Esophagus squamous epithelium (tissue), 4 donors: ENCODE results near the gene DRGX.

Experiments used
- CTCF ChIP-seq, 6 experiments: fragments of 450-650 bp in 4 of 6; fragments of 200-600 bp in 2 of 6; sonication (generic) in 2 of 6; IDR thresholded peaks; one replicate each; pipeline ENCODE4 v1.5.1; 2016 to 2019; ENCODE audit warnings: antibody characterized with exemption in 6 of 6, mild to moderate bottlenecking in 4 of 6, moderate library complexity in 4 of 6
- POLR2A ChIP-seq, 4 donors: fragments of 450-650 bp; IDR thresholded peaks; one replicate each; pipeline ENCODE4 v1.6.1; 2017; ENCODE audit warnings: antibody characterized with exemption in 4 of 4, mild to moderate bottlenecking in 4 of 4, moderate library complexity in 3 of 4

GRCh38 chr10:49357910-49358309, 38.0 kb downstream of the DRGX start:
- TF ChIP-seq CTCF (IDR thresholded peaks at IDR 0.05) (no peak), POLR2A (IDR thresholded peaks at IDR 0.05) (no peak)
